GOT3 (cell line): ENCODE measurements around the gene TESMIN.

Source experiments
- DNase-seq: peaks from one replicate; lab custom pipeline; 2025; ENCODE audit warnings: mixed read lengths; lab: John Stamatoyannopoulos, UW

The TESMIN gene

GRCh38 chr11:68659158-68659921, 92.0 kb downstream of the TESMIN start:
- DNase-seq, result peak; percentile 58

- no peak for DNase-seq
These were observed 92.7 kb downstream of the TESMIN start for GRCh38 chr11:68658661-68659060.

DNA sequence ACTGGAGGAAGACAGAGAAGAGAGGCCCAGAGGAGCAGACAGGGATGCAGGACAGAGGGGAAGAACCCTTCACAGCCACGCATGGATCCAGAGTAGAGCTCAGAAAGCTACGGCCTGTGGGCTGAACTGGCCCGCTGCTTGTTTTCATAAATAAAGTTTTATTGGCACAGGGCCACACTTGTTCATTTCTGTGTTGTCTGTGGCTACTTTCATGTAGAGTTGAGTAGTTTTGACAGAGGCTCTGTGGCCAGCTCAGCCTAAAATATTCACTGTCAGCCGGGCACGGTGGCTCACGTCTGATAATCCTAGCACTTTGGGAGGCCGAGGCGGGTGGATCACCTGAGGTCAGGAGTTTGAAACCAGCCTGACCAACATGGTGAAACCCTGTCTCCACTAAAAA, 93.2 kb downstream of the TESMIN start:
- DNase-seq, result no peak
